NCI-H1417 treated with DMSO at 0.1 percent for 48 hours (cell line): Measurements from ENCODE around the gene RAB4A.

Experiments used
- DNase-seq: peaks from one replicate; lab custom pipeline; 2025; lab: John Stamatoyannopoulos, UW

RAB4A gene

GRCh38 chr1:229244091-229244490, 26.8 kb upstream of the RAB4A start:
- no peak for DNase-seq

GRCh38 chr1:229247871-229248270, 23.0 kb upstream of the RAB4A start:
- no peak for DNase-seq

GRCh38 chr1:229248821-229249817, 21.8 kb upstream of the RAB4A start:
- DNase-seq, result no peak

GRCh38 chr1:229249854-229250644, 20.9 kb upstream of the RAB4A start:
- no peak for DNase-seq

GRCh38 chr1:229251185-229251584, 19.7 kb upstream of the RAB4A start:
- no peak for DNase-seq

- no peak for DNase-seq
Observed at GRCh38 chr1:229252228-229252984, 18.5 kb upstream of the RAB4A start.

GRCh38 chr1:229253151-229253974, 17.5 kb upstream of the RAB4A start:
- DNase-seq, result no peak

- no peak for DNase-seq
Observed at GRCh38 chr1:229254910-229255541, 15.9 kb upstream of the RAB4A start.

GRCh38 chr1:229258031-229258756, 12.7 kb upstream of the RAB4A start:
- no peak for DNase-seq

- DNase-seq, result no peak
Observed at GRCh38 chr1:229258757-229259060, 12.2 kb upstream of the RAB4A start.

GRCh38 chr1:229260297-229260696, 10.6 kb upstream of the RAB4A start:
- no peak for DNase-seq

GRCh38 chr1:229262239-229262638, 8.7 kb upstream of the RAB4A start:
- no peak for DNase-seq

GRCh38 chr1:229263254-229263653, 7.7 kb upstream of the RAB4A start:
- no peak for DNase-seq

- no peak for DNase-seq
Observed at GRCh38 chr1:229264068-229264467, 6.8 kb upstream of the RAB4A start.

- no peak for DNase-seq
Observed at GRCh38 chr1:229264487-229264886, 6.4 kb upstream of the RAB4A start.

GRCh38 chr1:229266274-229266673, 4.6 kb upstream of the RAB4A start:
- DNase-seq, result no peak

- no peak for DNase-seq
Observed at GRCh38 chr1:229266832-229267500, 3.9 kb upstream of the RAB4A start.

GRCh38 chr1:229268505-229268904, 2.4 kb upstream of the RAB4A start:
- DNase-seq, result no peak

- DNase-seq, result no peak
Observed at GRCh38 chr1:229271448-229272159, 693 bp downstream of the RAB4A start.
